Thyroid gland (tissue), 4 donors: ENCODE results near the gene SPPL2C.

Source experiments
- POLR2A ChIP-seq, 2 donors: fragments of 450-650 bp; IDR thresholded peaks; one replicate each; pipeline ENCODE4 v1.6.1; 2017; ENCODE audit warnings: antibody characterized with exemption in 2 of 2, mild to moderate bottlenecking in 2 of 2, moderate library complexity in 1 of 2
- TF ChIP-seq, protein P1 (sequence below), 6 experiments: fragments of 200-600 bp in 3 of 6; fragments of 450-650 bp in 3 of 6; sonication (generic) in 3 of 6; IDR thresholded peaks; one replicate each; pipeline ENCODE4 v1.5.1; 2016 to 2019; ENCODE audit warnings: antibody characterized with exemption in 6 of 6, mild to moderate bottlenecking in 2 of 6, inconsistent platforms in 1 of 6, moderate library complexity in 1 of 6

GRCh38 chr17:45850468-45850867 is 5.8 kb downstream of the SPPL2C start:
- TF ChIP-seq, protein P1, sequence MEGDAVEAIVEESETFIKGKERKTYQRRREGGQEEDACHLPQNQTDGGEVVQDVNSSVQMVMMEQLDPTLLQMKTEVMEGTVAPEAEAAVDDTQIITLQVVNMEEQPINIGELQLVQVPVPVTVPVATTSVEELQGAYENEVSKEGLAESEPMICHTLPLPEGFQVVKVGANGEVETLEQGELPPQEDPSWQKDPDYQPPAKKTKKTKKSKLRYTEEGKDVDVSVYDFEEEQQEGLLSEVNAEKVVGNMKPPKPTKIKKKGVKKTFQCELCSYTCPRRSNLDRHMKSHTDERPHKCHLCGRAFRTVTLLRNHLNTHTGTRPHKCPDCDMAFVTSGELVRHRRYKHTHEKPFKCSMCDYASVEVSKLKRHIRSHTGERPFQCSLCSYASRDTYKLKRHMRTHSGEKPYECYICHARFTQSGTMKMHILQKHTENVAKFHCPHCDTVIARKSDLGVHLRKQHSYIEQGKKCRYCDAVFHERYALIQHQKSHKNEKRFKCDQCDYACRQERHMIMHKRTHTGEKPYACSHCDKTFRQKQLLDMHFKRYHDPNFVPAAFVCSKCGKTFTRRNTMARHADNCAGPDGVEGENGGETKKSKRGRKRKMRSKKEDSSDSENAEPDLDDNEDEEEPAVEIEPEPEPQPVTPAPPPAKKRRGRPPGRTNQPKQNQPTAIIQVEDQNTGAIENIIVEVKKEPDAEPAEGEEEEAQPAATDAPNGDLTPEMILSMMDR (IDR thresholded peaks at IDR 0.05), result no peak
- no peak for TF ChIP-seq POLR2A (IDR thresholded peaks at IDR 0.05)
